Spleen (tissue), 7 donors: ENCODE results near the gene SDC3.

Experiments used
- CTCF ChIP-seq, 11 experiments: fragments of 200-600 bp in 7 of 11; fragments of 450-650 bp in 4 of 11; sonication (generic) in 4 of 11; IDR thresholded peaks in 8 of 11; conservative IDR thresholded peaks in 3 of 11; 1 replicate in 7 of 11; 2 replicates in 4 of 11; pipeline versions ENCODE4 v1.4.0 to v1.8.0; 2016 to 2021; ENCODE audit warnings: antibody characterized with exemption in 11 of 11, inconsistent platforms in 4 of 11, mild to moderate bottlenecking in 1 of 11
- POLR2AphosphoS5 ChIP-seq, 3 donors: sonication (generic); formaldehyde crosslinking; IDR thresholded peaks; one replicate each; pipeline ENCODE4 v1.5.1; 2017; ENCODE audit warnings: antibody characterized with exemption in 3 of 3
- donor health status: DM: no; HTN: no; CAD: no; lungs with moderate emphysema.
- donor health status: DM: no; HTN: no; CAD: no.
- donor health status: DM: no; HTN: no; CAD: no.

DNA sequence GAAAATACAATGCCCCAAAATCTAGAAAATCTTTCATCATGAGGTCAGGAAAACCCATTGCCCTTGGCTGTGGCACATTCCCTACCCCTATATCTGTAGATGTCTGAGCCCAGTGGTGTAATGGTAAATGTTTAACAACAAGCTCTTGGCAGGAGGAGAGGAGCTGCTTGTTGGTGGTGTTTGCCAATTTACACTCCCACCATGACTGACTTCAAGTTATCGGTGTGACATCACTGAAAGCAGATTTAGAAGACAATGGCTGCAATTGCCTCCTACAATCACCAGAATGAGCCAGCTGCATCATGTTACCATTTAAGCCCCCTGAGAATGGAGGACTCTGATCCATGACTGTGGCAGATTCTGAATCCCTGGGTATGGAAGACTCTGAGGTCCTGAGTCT is 70.9 kb downstream of the SDC3 start:
- TF ChIP-seq CTCF (IDR thresholded peaks at IDR 0.05 in 8 of 11, conservative IDR thresholded peaks at IDR 0.05 in 3 of 11) (no peak), POLR2AphosphoS5 (IDR thresholded peaks at IDR 0.05) (no peak)
